H1 (cell line): Measurements from ENCODE around the gene RAET1E. TPM values are rescaled to one million over a fixed set of nuclear protein-coding genes. Genes with fewer than 3 reads are reported as not detected.

Source experiments
- CTCF ChIA-PET: fragments of 300-600 bp; sonication (Branson Sonifier 250); formaldehyde crosslinking; loops from one replicate; lab custom pipeline; 2021; ENCODE audit not compliant: partially characterized antibody; lab: Charles Lee
- POLR2A ChIA-PET: fragments of 300-600 bp; sonication (Branson Sonifier 250); formaldehyde crosslinking; loops from one replicate; lab custom pipeline; 2021; ENCODE audit warnings: inconsistent platforms; ENCODE audit not compliant: partially characterized antibody; lab: Charles Lee
- DNase-seq, 2 experiments: peaks; one replicate each; pipeline versions ENCODE4 v3.0.0 to v3.0.0-alpha.2; 2010 to 2022; ENCODE audit warnings: low spot score in 2 of 2, low read depth in 1 of 2, mixed read lengths in 1 of 2
- FAIRE-seq: peaks from 2 replicates; lab custom pipeline; 2011; peaks lifted over from hg19 to GRCh38; lab: Jason Lieb, UNC
- H2AFZ ChIP-seq: 2 replicates; pipeline ENCODE4 v1.8.1; 2012; ENCODE audit warnings: low read length, inconsistent platforms
- H2AK5ac ChIP-seq: 2 replicates; pipeline ENCODE4 v1.6.1; 2013; ENCODE audit warnings: low read depth, low read length
- H2BK120ac ChIP-seq: replicated peaks from 2 replicates; pipeline ENCODE3; 2013; ENCODE audit warnings: low read depth, low read length, inconsistent platforms
- H2BK12ac ChIP-seq: 2 replicates; pipeline ENCODE4 v1.6.1; 2013; ENCODE audit warnings: low read depth, low read length
- H2BK15ac ChIP-seq: 2 replicates; pipeline ENCODE4 v1.6.1; 2013; ENCODE audit warnings: low read length
- H2BK20ac ChIP-seq: 2 replicates; pipeline ENCODE4 v1.6.1; 2013; ENCODE audit warnings: low read length
- H2BK5ac ChIP-seq: 2 replicates; pipeline ENCODE4 v1.6.1; 2013; ENCODE audit warnings: low read depth, low read length
- H3K14ac ChIP-seq: 2 replicates; pipeline ENCODE4 v1.6.1; 2013; ENCODE audit warnings: inconsistent platforms; ENCODE audit not compliant: insufficient read length
- H3K18ac ChIP-seq: 2 replicates; pipeline ENCODE4 v1.6.1; 2013; ENCODE audit warnings: low read length; ENCODE audit errors: extremely low read depth
- H3K23ac ChIP-seq: 2 replicates; pipeline ENCODE4 v1.6.1; 2013; ENCODE audit warnings: inconsistent platforms; ENCODE audit not compliant: insufficient read length
- H3K23me2 ChIP-seq: 2 replicates; pipeline ENCODE4 v1.6.1; 2013; ENCODE audit warnings: low read depth, low read length
- H3K27ac ChIP-seq: 2 replicates; pipeline ENCODE4 v1.6.1; 2011; ENCODE audit warnings: low read depth, low read length, inconsistent platforms
- H3K27me3 ChIP-seq, 4 experiments: replicated peaks in 1 of 4; 1 replicate in 1 of 4; 2 replicates in 3 of 4; pipeline versions ENCODE4 v1.6.1 to v1.8.1; 2011 to 2013; ENCODE audit warnings: low read length in 3 of 4, mild to moderate bottlenecking in 3 of 4, inconsistent platforms in 2 of 4, mixed read lengths in 2 of 4, moderate library complexity in 1 of 4; ENCODE audit not compliant: control insufficient read depth in 3 of 4, insufficient read depth in 3 of 4; ENCODE audit errors: extremely low read depth in 1 of 4
- H3K36me3 ChIP-seq, 4 experiments: 2 replicates each; pipeline versions ENCODE4 v1.6.1 to v1.8.1; 2011 to 2013; ENCODE audit warnings: mild to moderate bottlenecking in 4 of 4, low read length in 3 of 4, moderate library complexity in 2 of 4, control low read depth in 1 of 4, inconsistent platforms in 1 of 4; ENCODE audit not compliant: insufficient read depth in 4 of 4, control insufficient read depth in 2 of 4
- H3K4ac ChIP-seq: replicated peaks from 2 replicates; pipeline ENCODE3; 2013; ENCODE audit warnings: low read length, low read depth, mixed read lengths, inconsistent platforms; ENCODE audit not compliant: insufficient read length
- H3K4me1 ChIP-seq, 4 experiments: replicated peaks in 1 of 4; 1 replicate in 1 of 4; 2 replicates in 3 of 4; pipeline versions ENCODE4 v1.6.1 to v1.8.1; 2011 to 2013; ENCODE audit warnings: low read length in 3 of 4, inconsistent platforms in 2 of 4, mixed read lengths in 1 of 4; ENCODE audit not compliant: insufficient read depth in 4 of 4, control insufficient read depth in 3 of 4
- H3K4me2 ChIP-seq, 2 experiments: 2 replicates each; pipeline versions ENCODE4 v1.6.1 to v1.8.1; 2011 to 2013; ENCODE audit warnings: low read depth in 2 of 2, low read length in 2 of 2, control low read depth in 1 of 2, inconsistent platforms in 1 of 2, mild to moderate bottlenecking in 1 of 2; ENCODE audit not compliant: insufficient read depth in 1 of 2
- H3K4me3 ChIP-seq, 4 experiments: fragments of 200-600, 300-600 bp in 1 of 4; sonication (generic), shearing (Covaris generic), sonication (Bioruptor Twin) in 1 of 4; 2 replicates each; pipeline versions ENCODE4 v1.5.1 to v1.8.1; 2011 to 2016; ENCODE audit warnings: low read length in 4 of 4, low read depth in 3 of 4, control low read depth in 2 of 4, inconsistent platforms in 2 of 4, mild to moderate bottlenecking in 2 of 4, mixed read lengths in 1 of 4, moderate library complexity in 1 of 4; ENCODE audit not compliant: insufficient read depth in 2 of 4; ENCODE audit errors: extremely low read depth in 1 of 4
- H3K56ac ChIP-seq: replicated peaks from 2 replicates; pipeline ENCODE3; 2013; ENCODE audit warnings: low read depth, mild to moderate bottlenecking, mixed read lengths, low read length, inconsistent platforms; ENCODE audit not compliant: insufficient read length
- H3K79me1 ChIP-seq: 2 replicates; pipeline ENCODE4 v1.6.1; 2013; ENCODE audit warnings: low read depth, low read length, control low read depth
- H3K79me2 ChIP-seq, 2 experiments: 2 replicates each; pipeline versions ENCODE4 v1.6.1 to v1.8.1; 2012 to 2013; ENCODE audit warnings: low read length in 2 of 2, mild to moderate bottlenecking in 2 of 2, inconsistent platforms in 1 of 2; ENCODE audit not compliant: insufficient read depth in 2 of 2, control insufficient read depth in 1 of 2
- H3K9ac ChIP-seq, 4 experiments: replicated peaks in 1 of 4; 1 replicate in 1 of 4; 2 replicates in 3 of 4; pipeline versions ENCODE4 v1.6.1 to v1.8.1; 2011 to 2013; ENCODE audit warnings: low read depth in 3 of 4, low read length in 3 of 4, control low read depth in 2 of 4, mild to moderate bottlenecking in 2 of 4, moderate library complexity in 2 of 4, inconsistent platforms in 1 of 4; ENCODE audit errors: extremely low read depth in 1 of 4
- H3K9me3 ChIP-seq, 2 experiments: 2 replicates each; pipeline versions ENCODE4 v1.6.1 to v1.8.1; 2012 to 2013; ENCODE audit warnings: mild to moderate bottlenecking in 2 of 2, moderate library complexity in 2 of 2, control low read depth in 1 of 2, inconsistent platforms in 1 of 2, low read depth in 1 of 2, low read length in 1 of 2, mixed read lengths in 1 of 2; ENCODE audit not compliant: insufficient read depth in 2 of 2
- H4K20me1 ChIP-seq, 2 experiments: replicated peaks in 1 of 2; 2 replicates each; pipeline versions ENCODE3 to v1.8.1; 2011 to 2013; ENCODE audit warnings: inconsistent platforms in 2 of 2, low read length in 2 of 2, mild to moderate bottlenecking in 1 of 2; ENCODE audit not compliant: insufficient read depth in 2 of 2, control insufficient read depth in 1 of 2
- H4K5ac ChIP-seq: 2 replicates; pipeline ENCODE4 v1.6.1; 2013; ENCODE audit warnings: low read length, low read depth, mixed read lengths, inconsistent platforms; ENCODE audit not compliant: insufficient read length
- H4K8ac ChIP-seq: 2 replicates; pipeline ENCODE4 v1.8.0; 2013; ENCODE audit warnings: mild to moderate bottlenecking, moderate library complexity, low read length, inconsistent platforms; ENCODE audit not compliant: insufficient read depth; ENCODE audit errors: extremely low read depth
- H4K91ac ChIP-seq: replicated peaks from 2 replicates; pipeline ENCODE3; 2013; ENCODE audit warnings: low read length, mixed read lengths, inconsistent platforms; ENCODE audit not compliant: insufficient read length
- ASH2L ChIP-seq: fragments of 200-600, 300-600 bp; sonication (generic); IDR thresholded peaks from one replicate; pipeline ENCODE4 v1.7.1; 2017; ENCODE audit warnings: low read length
- CHD1 ChIP-seq: IDR thresholded peaks from 2 replicates; pipeline ENCODE4 v1.6.1; 2012; ENCODE audit warnings: low read depth, low read length, improper control_type of control experiment
- EP300 ChIP-seq, 2 experiments: IDR thresholded peaks; 1 replicate in 1 of 2; 2 replicates in 1 of 2; pipeline ENCODE4 v1.6.1; 2011 to 2012; ENCODE audit warnings: low read depth in 2 of 2, low read length in 2 of 2, mild to moderate bottlenecking in 2 of 2, borderline replicate concordance in 1 of 2, inconsistent platforms in 1 of 2, moderate library complexity in 1 of 2
- GTF2F1 ChIP-seq: IDR thresholded peaks from 2 replicates; pipeline ENCODE4 v1.6.1; 2012; ENCODE audit warnings: low read depth, low read length, improper control_type of control experiment, borderline replicate concordance
- HDAC2 ChIP-seq, 2 experiments: fragments of 300-600 bp in 1 of 2; sonication (generic) in 1 of 2; IDR thresholded peaks; 2 replicates each; pipeline ENCODE4 v1.6.1; 2011 to 2012; ENCODE audit warnings: low read depth in 2 of 2, low read length in 2 of 2, mild to moderate bottlenecking in 2 of 2, moderate library complexity in 2 of 2, borderline replicate concordance in 1 of 2, inconsistent platforms in 1 of 2
- NANOG ChIP-seq: IDR thresholded peaks from 2 replicates; pipeline ENCODE4 v1.6.1; 2011; ENCODE audit warnings: low read length, low read depth, mild to moderate bottlenecking, inconsistent platforms; ENCODE audit not compliant: insufficient read depth, poor library complexity, severe bottlenecking
- PHF8 ChIP-seq: fragments of 200-600 bp; sonication (generic); conservative IDR thresholded peaks from 2 replicates; pipeline ENCODE4 v1.7.1; 2012; ENCODE audit warnings: low read depth, mild to moderate bottlenecking, inconsistent platforms, low read length, moderate library complexity
- SP2 ChIP-seq: IDR thresholded peaks from 2 replicates; pipeline ENCODE4 v1.6.1; 2012; ENCODE audit warnings: mild to moderate bottlenecking, low read length, inconsistent platforms
- SP4 ChIP-seq: IDR thresholded peaks from 2 replicates; pipeline ENCODE4 v1.6.1; 2012; ENCODE audit warnings: low read length, inconsistent platforms
- SRF ChIP-seq: IDR thresholded peaks from 2 replicates; pipeline ENCODE4 v1.6.1; 2011; ENCODE audit warnings: mild to moderate bottlenecking, low read depth, low read length, moderate library complexity
- TBP ChIP-seq: IDR thresholded peaks from 2 replicates; pipeline ENCODE4 v1.6.1; 2011; ENCODE audit warnings: low read depth, low read length, improper control_type of control experiment
- TEAD4 ChIP-seq: IDR thresholded peaks from 2 replicates; pipeline ENCODE4 v1.6.1; 2012; ENCODE audit warnings: low read depth, low read length, inconsistent platforms, mixed read lengths
- YY1 ChIP-seq: IDR thresholded peaks from 2 replicates; pipeline ENCODE4 v1.6.1; 2011; ENCODE audit warnings: low read depth, mild to moderate bottlenecking, low read length
- WGBS, 2 experiments: shearing (Covaris generic) in 1 of 2; methylation state at CpG; one replicate each; pipeline versions ENCODE4 v1.1.6 to v1.1.7; 2013 to 2015; ENCODE audit warnings: low lambda C conversion rate in 2 of 2, mixed read lengths in 2 of 2, inconsistent platforms in 1 of 2, low coverage in 1 of 2, missing lambda C conversion rate in 1 of 2; ENCODE audit not compliant: insufficient replicate concordance in 2 of 2, insufficient coverage in 1 of 2, insufficient read length in 1 of 2; ENCODE audit errors: extremely low coverage in 1 of 2, missing lambda C conversion rate in 1 of 2; 5-methylcytosine and 5-hydroxymethylcytosine counted together
- polyA plus RNA-seq, 7 experiments: library from polyadenylated mRNA; depleted of rRNA in 3 of 7; stranded (reverse) in 5 of 7; unstranded in 2 of 7; fragments of >200 nt in 5 of 7; fragments of 200-250 nt in 2 of 7; gene quantifications; 1 replicate in 5 of 7; 2 replicates in 1 of 7; 4 replicates in 1 of 7; pipeline versions ENCODE4 v1.2.1 to v1.2.3, GENCODE V29; 2011 to 2013; ENCODE audit warnings: missing spikeins in 2 of 7, mixed read lengths in 2 of 7
- total RNA-seq: library from RNA; stranded (reverse); fragmentation: NEBNext Ultra II Directional; extraction: Animal tissue kit (Norgen Biotek cat#: 25700); gene quantifications from 2 replicates; pipeline ENCODE4 v1.2.1, GENCODE V29; 2021
- TF ChIP-seq, protein P1 (sequence below): IDR thresholded peaks from 2 replicates; pipeline ENCODE4 v1.6.1; 2011; ENCODE audit warnings: low read depth, mild to moderate bottlenecking, low read length; ENCODE audit not compliant: insufficient read depth

The RAET1E gene
- total and polyA plus RNA-seq, 2 of the 8 experiments (the other 6 are each of a cell fraction or from before 2014, with no cell fraction given), result not detected

DNA sequence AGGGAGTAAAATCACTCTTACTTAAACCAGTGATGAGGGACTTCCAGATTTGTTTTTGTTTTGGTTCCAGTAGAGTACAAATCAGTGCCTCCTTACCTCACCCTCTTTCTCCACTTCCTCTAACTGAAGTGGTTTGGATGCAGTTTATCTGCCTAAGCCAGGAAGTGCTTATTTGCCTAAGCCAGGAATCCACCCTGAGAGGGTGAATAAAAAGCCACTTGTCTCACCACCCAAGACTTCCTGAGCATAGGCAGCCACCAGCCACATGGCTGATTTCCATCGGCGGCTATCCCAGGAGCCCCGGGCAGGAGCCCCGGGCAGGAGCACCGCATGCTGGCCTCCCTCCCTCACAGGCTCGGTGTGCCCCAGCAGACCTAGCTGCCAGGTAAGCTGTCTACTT is 45.7 kb downstream of the RAET1E start:
- H2AFZ ChIP-seq, result no peak overlapping the region
- CTCF ChIA-PET, result interaction anchor here (1.0 to 6.2 kb wide), 2 partner anchors 13 to 25 kb away, joined by 4 to 34 read pairs; no protein-coding TSS in a partner anchor
- TF ChIP-seq TBP (no peak), SP4 (no peak), GTF2F1 (no peak), YY1 (no peak), PHF8 (no peak), TEAD4 (no peak), NANOG (no peak), SRF (no peak), ASH2L (no peak), HDAC2 (IDR thresholded peaks at IDR 0.05; ENCODE audit: borderline replicate concordance in 1 of 2, low read depth in 2 of 2, low read length in 2 of 2) (no peak), SP2 (no peak), CHD1 (no peak), EP300 (IDR thresholded peaks at IDR 0.05; ENCODE audit: borderline replicate concordance in 1 of 2, low read depth in 2 of 2, low read length in 2 of 2) (no peak)
- TF ChIP-seq, protein P1, sequence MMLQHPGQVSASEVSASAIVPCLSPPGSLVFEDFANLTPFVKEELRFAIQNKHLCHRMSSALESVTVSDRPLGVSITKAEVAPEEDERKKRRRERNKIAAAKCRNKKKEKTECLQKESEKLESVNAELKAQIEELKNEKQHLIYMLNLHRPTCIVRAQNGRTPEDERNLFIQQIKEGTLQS, result no peak

More for the DNA sequence above, 45.7 kb downstream of the RAET1E start:
- Histone ChIP-seq H4K8ac (no peak overlapping the region), H3K36me3 (no peaks in the 10 kb centered on the region), H2BK20ac (no peak overlapping the region), H3K27ac (no peak overlapping the region), H3K9me3 (no peaks in the 10 kb centered on the region), H3K14ac (no peak overlapping the region), H4K5ac (no peak overlapping the region), H2BK5ac (no peak overlapping the region), H3K9ac (no peak overlapping the region), H3K18ac (no peak overlapping the region), H2BK120ac (no peak overlapping the region), H2BK15ac (no peak overlapping the region), H3K23ac (no peak overlapping the region), H4K91ac (no peak overlapping the region), H3K79me1 (no peaks in the 10 kb centered on the region), H3K4me3 (no peak overlapping the region), H4K20me1 (no peaks in the 10 kb centered on the region), H3K4me1 (peaks cover 0 to 7% (median 0%) of the 10 kb centered on the region in 4 experiments; a peak in 4 of 7 replicates), H3K23me2 (no peaks in the 10 kb centered on the region), H3K4ac (no peak overlapping the region), H3K4me2 (no peak overlapping the region), H2AK5ac (no peak overlapping the region), H3K79me2 (no peaks in the 10 kb centered on the region), H3K56ac (no peak overlapping the region), H2BK12ac (no peak overlapping the region), H3K27me3 (no peaks in the 10 kb centered on the region)
- DNase-seq (no peak), FAIRE-seq (no peak)
- POLR2A ChIA-PET, result no interaction called here
- WGBS, 2 experiments, result 95% methylated on average over 6 of the region's 6 CpGs; no CpG with 5 or more reads in 1 of the 2 experiments
